ENCODE measurements around the gene NUCB1. TPM values are rescaled to one million over a fixed set of nuclear protein-coding genes. Genes with fewer than 3 reads are reported as not detected.

NUCB1 gene
- total and polyA plus RNA-seq, 9 of the 15 experiments (the other 6 are each of a cell fraction or from before 2014, with no cell fraction given): 3.1 to 153 (median 71.7) TPM

GRCh38 chr19:48873476-48874302, 26.4 kb upstream of the NUCB1 start (continued):
- peak in 1 of 3 experiments; percentile 76; a peak in 1 of 6 replicates for TF ChIP-seq ZBTB11 (CRISPR knock-in tag; IDR thresholded peaks at IDR 0.05)
- TF ChIP-seq NFYB (IDR thresholded peaks at IDR 0.05; ENCODE audit: extremely low read depth, insufficient read length): no peak
- TF ChIP-seq NR2C2 (CRISPR knock-in tag; IDR thresholded peaks at IDR 0.05): no peak
- peak; percentile 2; the same call in 1 of the 2 replicates for TF ChIP-seq NR2C2 (tag; IDR thresholded peaks at IDR 0.05)
- TF ChIP-seq ESRRA (IDR thresholded peaks at IDR 0.05; ENCODE audit: borderline replicate concordance, low read depth): peak; percentile 71
- TF ChIP-seq SMAD1 (IDR thresholded peaks at IDR 0.05; ENCODE audit: low read depth, low read length, partially characterized antibody): peak; percentile 97
- TF ChIP-seq E2F6 (IDR thresholded peaks at IDR 0.05; ENCODE audit: borderline replicate concordance in 1 of 2, extremely low read depth in 1 of 2, insufficient read depth in 1 of 2, insufficient read length in 1 of 2, low read depth in 1 of 2, low read length in 1 of 2, poor library complexity in 1 of 2, severe bottlenecking in 1 of 2): peak in 1 of 2 experiments; percentile 31
- no peak for TF ChIP-seq E2F5 (CRISPR knock-in tag; IDR thresholded peaks at IDR 0.05)
- TF ChIP-seq FOXM1 (IDR thresholded peaks at IDR 0.05; ENCODE audit: low read depth): peak; percentile 96
- peak; percentile 41; the same call in 1 of the 2 replicates for TF ChIP-seq FOXM1 (CRISPR knock-in tag; IDR thresholded peaks at IDR 0.05; ENCODE audit: low read depth)
- no peak; the same call in 1 of the 2 replicates for TF ChIP-seq KLF1 (tag; IDR thresholded peaks at IDR 0.05)
- no peak for TF ChIP-seq MYBL2 (IDR thresholded peaks at IDR 0.05; ENCODE audit: low read depth)
- no peak for TF ChIP-seq MYBL2 (CRISPR knock-in tag; IDR thresholded peaks at IDR 0.05; ENCODE audit: borderline replicate concordance)
- TF ChIP-seq MED1 (CRISPR knock-in tag; IDR thresholded peaks at IDR 0.05; ENCODE audit: borderline replicate concordance): peak; percentile 92; the same call in 1 of the 2 replicates
- TF ChIP-seq CBX5 (IDR thresholded peaks at IDR 0.05; ENCODE audit: borderline replicate concordance, low read depth): peak; percentile 81; the same call in 1 of the 2 replicates
- 0 out of 2 replicates have a peak, but pooled peaks have one; percentile 25 for TF ChIP-seq ILF3 (IDR thresholded peaks at IDR 0.05; ENCODE audit: borderline replicate concordance)
- no peak for TF ChIP-seq FOXJ2 (tag; IDR thresholded peaks at IDR 0.05)
- no peak for TF ChIP-seq PHF8 (IDR thresholded peaks at IDR 0.05; ENCODE audit: borderline replicate concordance, low read length)
- TF ChIP-seq BCL6 (CRISPR knock-in tag; IDR thresholded peaks at IDR 0.05): 0 out of 2 replicates have a peak, but pooled peaks have one; percentile 52
- peak; percentile 29 to 88 for TF ChIP-seq TEAD1 (CRISPR knock-in tag; IDR thresholded peaks at IDR 0.05)
- no peak for TF ChIP-seq RFX5 (IDR thresholded peaks at IDR 0.05; ENCODE audit: low read depth, low read length)
- TF ChIP-seq MTA2 (IDR thresholded peaks at IDR 0.05; ENCODE audit: low read depth): peak; percentile 99
